Skin epidermis (tissue), 12 donors: ENCODE results near the gene HRH2.

Experiments used
- H3K27ac ChIP-seq, 21 experiments: fragments of 200-600 bp; sonication (generic) in 11 of 21; one replicate each; pipeline ENCODE4 v1.5.0; 2020; ENCODE audit warnings: mild to moderate bottlenecking in 3 of 21, inconsistent platforms in 2 of 21, moderate library complexity in 2 of 21
- H3K4me3 ChIP-seq, 7 experiments: fragments of 200-600 bp; sonication (generic) in 2 of 7; one replicate each; pipeline ENCODE4 v1.5.0; 2020; ENCODE audit warnings: inconsistent platforms in 2 of 7, mild to moderate bottlenecking in 2 of 7, moderate library complexity in 1 of 7

The HRH2 gene

GRCh38 chr5:175729829-175730277 lies 72.0 kb downstream of the HRH2 start:
- no peak overlapping the region for H3K4me3 ChIP-seq
- H3K27ac ChIP-seq: no peak overlapping the region

GRCh38 chr5:175731172-175731571 lies 73.3 kb downstream of the HRH2 start:
- Histone ChIP-seq H3K27ac (no peak overlapping the region), H3K4me3 (no peak overlapping the region)

- no peak overlapping the region for H3K4me3 ChIP-seq
- H3K27ac ChIP-seq: no peak overlapping the region
Observed at GRCh38 chr5:175731756-175732465, 74.0 kb downstream of the HRH2 start.

GRCh38 chr5:175733017-175733416 lies 75.1 kb downstream of the HRH2 start:
- Histone ChIP-seq H3K4me3 (no peak overlapping the region), H3K27ac (no peak overlapping the region)

- H3K27ac ChIP-seq: no peak overlapping the region
- no peak overlapping the region for H3K4me3 ChIP-seq
Observed at GRCh38 chr5:175734016-175734415, 76.1 kb downstream of the HRH2 start.

- H3K27ac ChIP-seq: no peak overlapping the region
- no peak overlapping the region for H3K4me3 ChIP-seq
Observed at GRCh38 chr5:175734501-175734900, 76.6 kb downstream of the HRH2 start.

- no peak overlapping the region for H3K4me3 ChIP-seq
- no peak overlapping the region for H3K27ac ChIP-seq
Observed at GRCh38 chr5:175735701-175736100, 77.8 kb downstream of the HRH2 start.

- no peak overlapping the region for H3K4me3 ChIP-seq
- no peak overlapping the region for H3K27ac ChIP-seq
Observed at GRCh38 chr5:175736652-175737051, 78.8 kb downstream of the HRH2 start.

GRCh38 chr5:175737481-175737880 lies 79.6 kb downstream of the HRH2 start:
- H3K4me3 ChIP-seq: no peak overlapping the region
- H3K27ac ChIP-seq: no peak overlapping the region

GRCh38 chr5:175738126-175738525 lies 80.3 kb downstream of the HRH2 start:
- Histone ChIP-seq H3K4me3 (no peak overlapping the region), H3K27ac (no peak overlapping the region)

GRCh38 chr5:175738602-175739133 lies 80.8 kb downstream of the HRH2 start:
- Histone ChIP-seq H3K4me3 (no peak overlapping the region), H3K27ac (no peak overlapping the region)

GRCh38 chr5:175740014-175740413 lies 82.1 kb downstream of the HRH2 start:
- Histone ChIP-seq H3K27ac (no peak overlapping the region), H3K4me3 (no peak overlapping the region)

- Histone ChIP-seq H3K4me3 (no peak overlapping the region), H3K27ac (no peak overlapping the region)
Observed at GRCh38 chr5:175741556-175741955, 83.7 kb downstream of the HRH2 start.

- Histone ChIP-seq H3K27ac (no peak overlapping the region), H3K4me3 (no peak overlapping the region)
Observed at GRCh38 chr5:175742290-175742994, 84.6 kb downstream of the HRH2 start.

- Histone ChIP-seq H3K27ac (no peak overlapping the region), H3K4me3 (no peak overlapping the region)
Observed at GRCh38 chr5:175743676-175744210, 85.9 kb downstream of the HRH2 start.

GRCh38 chr5:175745210-175745609 lies 87.3 kb downstream of the HRH2 start:
- Histone ChIP-seq H3K4me3 (no peak overlapping the region), H3K27ac (no peak overlapping the region)

GRCh38 chr5:175746851-175747250 lies 89.0 kb downstream of the HRH2 start:
- no peak overlapping the region for H3K4me3 ChIP-seq

GRCh38 chr5:175747539-175748060 lies 89.7 kb downstream of the HRH2 start:
- Histone ChIP-seq H3K4me3 (no peak overlapping the region), H3K27ac (no peak overlapping the region)

More at GRCh38 chr5:175746851-175747250, 89.0 kb downstream of the HRH2 start:
- no peak overlapping the region for H3K27ac ChIP-seq

- Histone ChIP-seq H3K27ac (no peak overlapping the region), H3K4me3 (no peak overlapping the region)
Observed at GRCh38 chr5:175748650-175749049, 90.8 kb downstream of the HRH2 start.

- no peak overlapping the region for H3K4me3 ChIP-seq
- H3K27ac ChIP-seq: no peak overlapping the region
Observed at GRCh38 chr5:175749591-175749990, 91.7 kb downstream of the HRH2 start.

- no peak overlapping the region for H3K27ac ChIP-seq
- no peak overlapping the region for H3K4me3 ChIP-seq
Observed at GRCh38 chr5:175750511-175750931, 92.7 kb downstream of the HRH2 start.
